ENCODE results near the gene BOC.

The BOC gene

DNA sequence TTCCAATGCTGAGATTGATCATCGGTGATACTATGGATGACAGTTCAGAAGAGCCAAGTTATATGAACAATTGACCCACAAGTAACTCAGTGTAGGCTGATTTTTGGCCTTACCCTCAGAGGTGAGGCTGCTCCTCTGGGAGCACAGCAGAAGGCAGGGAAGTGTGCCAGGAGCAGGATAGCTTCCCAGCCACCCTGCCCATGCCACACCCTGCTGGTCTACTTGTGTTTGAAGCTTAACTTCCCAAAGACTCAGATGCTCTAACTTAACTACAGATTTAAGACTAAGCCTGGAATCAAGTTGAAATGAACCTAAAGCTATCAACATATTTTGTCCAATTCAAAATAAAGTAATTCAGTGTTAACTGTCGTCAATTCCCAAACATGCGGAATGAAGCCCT is 77.5 kb downstream of the BOC start:
- DNase-seq = no peak

DNA sequence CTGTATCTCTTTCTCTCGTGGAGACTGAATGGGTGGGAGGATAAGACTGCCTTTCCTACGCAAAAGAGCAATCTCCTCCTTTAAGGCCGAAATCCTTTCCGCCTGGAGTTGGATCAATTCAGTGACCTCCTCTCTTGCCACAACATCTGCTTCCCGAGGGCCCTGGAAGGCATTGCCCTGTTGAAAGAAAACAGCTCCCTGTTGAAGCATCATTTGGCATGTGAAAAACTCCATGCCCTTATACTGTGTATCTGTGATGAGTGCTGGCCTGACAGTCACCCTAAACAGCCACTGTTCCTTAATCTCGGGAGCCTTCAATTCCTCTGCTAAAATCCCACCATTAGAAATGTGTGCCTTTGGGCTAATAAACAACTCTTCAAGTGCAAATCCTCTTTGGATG is 80.2 kb downstream of the BOC start:
- no peak for DNase-seq

DNA sequence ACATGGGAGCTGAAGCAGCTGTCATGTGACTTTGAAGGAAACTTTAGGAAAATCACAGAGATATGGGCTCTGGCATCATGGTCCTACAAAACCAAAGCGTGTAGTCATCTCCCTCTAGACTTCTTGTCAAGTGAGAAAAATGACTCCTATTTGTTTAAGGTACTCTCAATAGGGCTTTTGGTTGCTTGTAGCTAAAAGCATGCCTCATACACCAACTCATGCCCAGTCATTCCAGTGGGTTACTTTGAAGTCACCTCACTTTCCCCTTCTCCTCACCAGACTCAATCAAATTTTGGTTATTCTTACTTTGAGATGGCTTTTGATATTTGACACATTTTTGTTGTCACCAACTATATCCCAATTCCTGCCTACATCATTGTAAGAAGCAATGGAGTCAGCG is 81.6 kb downstream of the BOC start:
- DNase-seq = no peak

DNA sequence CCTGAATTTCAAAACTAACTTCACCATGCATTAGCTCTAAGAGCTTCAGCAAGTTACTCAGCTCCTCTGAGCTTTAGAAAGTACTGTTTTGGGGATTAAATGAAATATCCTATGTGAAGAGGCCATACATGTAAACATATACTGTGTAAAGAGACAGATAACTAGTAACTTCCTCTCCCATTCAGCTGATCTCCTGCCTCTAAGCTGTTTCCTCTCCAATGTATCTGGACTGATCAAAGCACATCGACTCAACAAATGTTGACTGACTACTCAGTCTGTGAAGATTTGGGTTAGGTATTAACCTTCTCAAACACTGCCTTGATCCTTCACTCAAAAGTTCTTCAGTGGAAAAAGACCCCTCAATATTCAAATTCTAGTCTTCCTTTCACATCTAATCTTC is 82.0 kb downstream of the BOC start:
- no peak for DNase-seq

DNA sequence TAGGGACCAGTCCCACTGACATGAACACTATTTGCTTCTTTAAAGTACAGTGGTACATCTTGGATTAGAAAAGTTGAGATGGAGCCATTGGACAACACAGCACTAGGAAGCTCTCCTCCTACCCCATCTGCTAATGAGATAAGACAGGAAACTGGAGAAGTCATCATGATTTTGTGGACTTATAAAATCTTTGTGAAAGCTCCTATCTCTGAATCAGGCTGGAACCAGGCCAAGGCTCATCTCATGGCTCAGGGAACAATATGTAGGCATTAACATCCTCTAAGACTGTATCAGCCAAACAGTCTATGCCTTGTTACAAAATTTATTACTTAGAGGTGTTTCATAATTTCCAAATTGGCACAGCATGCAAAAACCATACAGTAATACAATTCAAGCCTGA is 84.1 kb downstream of the BOC start:
- DNase-seq = no peak

DNA sequence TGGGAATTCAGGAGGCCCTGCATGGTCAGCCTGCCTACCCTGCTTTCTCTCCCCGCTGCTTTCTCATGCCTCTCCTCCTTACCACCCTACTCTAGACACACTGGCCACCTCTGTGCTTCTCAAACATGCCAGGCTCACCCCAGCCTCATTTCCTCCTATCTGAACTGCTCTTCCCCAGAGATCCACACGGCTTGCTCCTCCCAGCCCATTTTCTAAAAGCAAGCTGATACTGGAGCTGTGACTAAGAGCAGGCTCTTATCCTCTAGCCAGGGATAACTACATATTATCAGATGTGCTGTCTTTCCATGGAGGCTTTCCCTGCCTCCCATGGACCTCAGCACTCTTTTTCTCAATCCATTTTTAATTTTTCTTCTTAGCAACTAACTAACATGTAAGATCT is 85.9 kb downstream of the BOC start:
- no peak for DNase-seq

DNA sequence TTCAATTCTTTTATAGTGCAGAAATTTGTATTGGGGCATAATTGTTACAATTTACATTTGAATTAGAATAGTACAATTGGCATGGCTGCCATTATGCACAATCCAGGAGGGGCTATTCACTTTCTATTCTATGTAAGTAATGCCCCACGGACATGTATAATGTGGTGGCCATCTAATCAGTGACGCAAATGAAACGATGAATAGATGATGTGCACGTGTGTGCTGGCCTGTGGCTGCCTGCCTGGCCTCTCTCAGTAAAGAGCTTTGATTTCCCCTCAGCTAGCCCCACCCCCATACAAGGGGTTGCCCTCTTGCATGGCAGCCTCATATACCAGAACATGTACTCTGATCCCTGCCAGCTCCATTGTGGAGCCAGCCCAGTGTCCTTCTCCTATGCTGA is 86.5 kb downstream of the BOC start:
- DNase-seq = no peak

DNA sequence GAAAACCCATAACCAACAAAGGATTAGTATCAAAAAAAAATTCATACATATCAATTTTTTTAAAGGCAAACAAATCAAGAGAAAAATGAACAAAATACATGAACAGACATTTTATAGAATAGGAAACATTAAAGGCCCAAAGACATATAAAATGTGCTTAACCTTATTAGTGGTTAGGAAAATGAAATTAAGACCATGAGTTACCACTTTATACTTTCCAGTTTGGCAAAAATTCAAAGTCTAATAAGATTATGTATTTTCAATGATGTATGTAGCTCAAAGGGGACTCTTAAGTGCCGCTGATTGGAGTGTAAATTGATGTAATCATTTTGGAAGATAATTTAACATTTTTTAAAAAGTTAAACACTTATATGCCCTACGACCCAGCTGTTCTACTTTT is 89.2 kb downstream of the BOC start:
- DNase-seq = no peak

DNA sequence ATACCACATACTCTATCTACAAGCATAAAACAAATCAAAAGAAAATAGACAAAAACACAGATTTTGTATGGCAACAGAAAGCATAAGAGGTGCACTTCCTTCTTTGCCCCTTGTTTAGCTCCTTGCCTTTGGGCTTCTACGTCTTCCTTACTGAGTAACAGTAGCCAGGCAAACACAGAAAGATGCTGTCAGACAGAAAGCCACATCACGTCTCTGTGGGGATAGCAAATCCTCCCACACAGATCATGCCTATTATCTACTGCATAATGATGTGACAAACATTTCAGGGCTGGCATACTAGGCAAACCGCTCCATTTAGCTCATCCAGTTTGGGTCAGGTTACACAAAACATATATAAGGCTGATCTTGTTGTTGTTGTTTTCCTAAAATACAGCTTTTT is 92.7 kb downstream of the BOC start:
- no peak for DNase-seq

DNA sequence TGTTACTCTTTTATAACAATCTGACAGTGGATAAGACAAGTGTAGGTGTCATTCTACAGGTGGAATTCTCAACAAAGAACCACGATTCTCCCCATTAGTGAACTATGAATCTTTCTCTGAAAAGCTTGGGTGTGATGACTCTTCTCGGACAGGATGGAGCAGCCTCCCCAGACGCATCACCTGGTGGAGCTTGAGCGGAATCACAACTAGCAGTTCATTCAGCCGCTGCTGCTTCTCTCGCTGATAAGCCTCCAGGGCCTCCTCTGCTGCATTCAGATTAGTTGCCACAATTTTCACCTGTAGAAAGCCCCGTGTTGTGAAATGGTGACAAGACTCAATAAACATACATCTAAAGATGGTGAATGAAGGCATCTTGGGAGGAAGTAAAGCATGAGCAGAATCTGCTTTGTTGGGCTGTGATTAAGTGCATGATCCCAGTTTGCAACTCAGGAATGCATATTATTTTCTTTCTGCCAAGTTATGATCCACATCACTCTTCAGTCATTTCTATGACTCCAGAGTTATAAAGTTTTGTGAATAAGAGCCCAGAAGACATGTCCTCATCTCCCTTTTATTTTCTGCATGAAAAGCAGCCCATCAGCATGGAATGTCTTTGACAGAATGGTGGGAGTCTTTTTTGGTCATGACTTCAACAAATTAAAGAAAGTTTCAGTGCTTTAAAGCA is 93.6 kb downstream of the BOC start:
- DNase-seq = no peak

DNA sequence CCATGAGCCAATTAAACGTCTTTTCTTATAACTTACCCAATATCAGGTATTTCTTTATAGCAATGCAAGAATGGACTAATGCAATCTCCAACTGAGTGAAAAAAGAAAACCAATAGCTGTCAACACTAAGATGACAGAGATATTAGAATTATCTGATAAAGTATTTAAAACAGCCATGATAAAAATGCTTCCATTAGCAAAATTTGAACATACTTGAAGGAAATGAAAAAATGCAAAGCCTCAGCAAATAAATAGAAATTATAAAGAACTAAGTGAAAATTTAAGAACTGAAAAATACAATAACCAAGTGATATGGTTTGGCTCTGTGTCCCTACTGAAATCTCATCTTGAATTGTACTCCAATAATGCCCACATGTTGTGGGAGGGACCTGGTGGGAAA is 99.6 kb downstream of the BOC start:
- DNase-seq = no peak

DNA sequence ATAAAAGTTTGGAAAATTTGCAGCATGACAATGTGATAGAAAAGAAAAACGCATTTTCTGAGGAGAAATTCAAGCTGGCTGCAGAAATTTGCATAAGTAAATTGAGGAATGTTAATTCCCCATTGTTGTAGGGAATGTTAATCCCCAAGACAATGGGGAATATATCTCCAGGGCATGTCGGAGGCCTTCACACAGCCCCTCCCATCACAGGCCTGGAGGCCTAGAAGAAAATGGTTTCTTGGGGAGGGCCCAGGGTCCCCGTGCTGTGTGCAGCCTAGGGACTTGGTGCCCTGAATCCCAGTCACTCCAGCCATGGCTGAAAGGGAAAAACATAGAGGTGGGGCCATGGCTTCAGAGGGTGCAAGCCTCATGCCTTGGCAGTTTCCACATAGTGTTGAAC is 101.1 kb downstream of the BOC start:
- no peak for DNase-seq

DNA sequence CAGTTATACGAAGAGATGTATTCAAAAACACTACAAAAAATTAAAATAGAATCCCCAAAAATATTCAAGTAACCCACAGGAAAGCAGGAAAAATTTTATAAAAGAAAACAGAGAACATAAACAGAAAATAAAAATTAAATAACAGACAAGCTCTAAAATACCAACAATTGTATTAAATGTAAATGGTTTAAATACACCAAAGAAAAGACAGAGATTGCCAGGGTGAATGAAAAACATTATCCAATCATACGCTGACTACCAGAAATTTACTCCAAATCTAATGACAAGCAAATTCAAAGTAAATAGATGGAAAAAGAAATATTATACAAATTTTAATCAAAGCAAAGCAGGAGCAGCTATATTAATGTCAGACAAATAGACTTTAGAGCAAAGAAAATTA is 103.6 kb downstream of the BOC start:
- no peak for DNase-seq

DNA sequence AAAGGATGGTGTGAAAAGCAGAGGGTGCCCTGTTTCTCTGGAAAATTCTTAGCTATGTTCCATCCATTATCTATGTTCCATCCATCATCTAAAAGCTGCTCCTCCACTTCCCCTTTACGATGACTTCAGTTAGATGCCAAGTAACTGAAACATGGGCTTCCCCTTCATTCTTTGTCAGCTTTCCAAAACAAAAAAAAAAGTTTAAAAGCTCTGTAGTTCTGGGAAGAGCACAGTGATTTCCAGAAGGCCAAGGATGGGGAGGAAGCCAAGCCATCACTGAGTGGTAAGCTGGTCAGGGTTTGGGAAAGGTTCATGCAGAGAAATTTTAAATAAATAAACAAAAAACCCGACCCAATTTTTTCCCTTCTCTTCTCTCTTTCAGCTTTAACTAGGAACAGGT is 118.4 kb downstream of the BOC start:
- no peak for DNase-seq

DNA sequence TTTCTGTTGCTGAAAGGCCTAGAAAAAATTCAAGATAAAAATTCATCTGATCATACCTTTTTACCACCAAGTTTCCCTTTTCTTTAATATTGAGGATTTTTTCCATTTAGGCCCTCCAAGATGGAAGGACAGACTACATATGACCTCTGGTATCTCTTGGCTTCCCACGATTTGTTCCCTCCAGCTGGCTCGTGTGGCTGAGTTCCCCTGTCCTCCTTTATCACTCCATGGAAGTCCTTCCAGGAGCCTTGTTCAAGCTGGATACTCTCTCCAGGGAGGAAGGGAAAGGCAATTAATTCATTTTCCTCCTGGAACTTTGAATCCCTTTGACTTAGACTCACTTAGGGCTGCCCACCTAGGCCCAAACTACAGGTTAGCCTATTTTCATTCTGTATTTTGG is 119.4 kb downstream of the BOC start:
- no peak for DNase-seq

DNA sequence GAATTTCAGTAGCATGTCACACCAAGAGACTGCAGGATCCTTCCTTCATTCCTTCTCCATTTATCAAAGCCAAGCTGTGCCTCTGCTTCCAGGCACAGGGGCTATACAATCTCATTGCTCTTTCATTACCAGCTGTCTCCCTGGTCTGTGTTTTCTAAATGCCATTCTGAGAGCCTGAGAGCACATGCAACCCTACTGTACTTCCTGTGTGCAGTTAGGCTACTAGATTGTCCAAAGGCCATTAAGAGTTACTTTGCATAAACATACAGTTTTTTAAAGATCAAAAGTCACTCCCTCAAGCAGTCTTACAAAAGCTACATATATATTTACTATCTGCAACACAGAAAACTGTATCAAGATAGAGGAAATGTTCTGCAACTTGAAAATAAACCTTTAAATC is 119.8 kb downstream of the BOC start:
- DNase-seq = no peak

Data from activated CD4-positive, alpha-beta T cell treated with anti-CD3 and anti-CD28 coated beads for 48 hours (primary cell).